ENCODE results near the gene BRIP1. TPM values are rescaled to one million over a fixed set of nuclear protein-coding genes. Genes with fewer than 3 reads are reported as not detected.

Gene BRIP1
- total and polyA plus RNA-seq, 4 donors, result 3.4 to 7.9 (median 6.2) TPM

DNA sequence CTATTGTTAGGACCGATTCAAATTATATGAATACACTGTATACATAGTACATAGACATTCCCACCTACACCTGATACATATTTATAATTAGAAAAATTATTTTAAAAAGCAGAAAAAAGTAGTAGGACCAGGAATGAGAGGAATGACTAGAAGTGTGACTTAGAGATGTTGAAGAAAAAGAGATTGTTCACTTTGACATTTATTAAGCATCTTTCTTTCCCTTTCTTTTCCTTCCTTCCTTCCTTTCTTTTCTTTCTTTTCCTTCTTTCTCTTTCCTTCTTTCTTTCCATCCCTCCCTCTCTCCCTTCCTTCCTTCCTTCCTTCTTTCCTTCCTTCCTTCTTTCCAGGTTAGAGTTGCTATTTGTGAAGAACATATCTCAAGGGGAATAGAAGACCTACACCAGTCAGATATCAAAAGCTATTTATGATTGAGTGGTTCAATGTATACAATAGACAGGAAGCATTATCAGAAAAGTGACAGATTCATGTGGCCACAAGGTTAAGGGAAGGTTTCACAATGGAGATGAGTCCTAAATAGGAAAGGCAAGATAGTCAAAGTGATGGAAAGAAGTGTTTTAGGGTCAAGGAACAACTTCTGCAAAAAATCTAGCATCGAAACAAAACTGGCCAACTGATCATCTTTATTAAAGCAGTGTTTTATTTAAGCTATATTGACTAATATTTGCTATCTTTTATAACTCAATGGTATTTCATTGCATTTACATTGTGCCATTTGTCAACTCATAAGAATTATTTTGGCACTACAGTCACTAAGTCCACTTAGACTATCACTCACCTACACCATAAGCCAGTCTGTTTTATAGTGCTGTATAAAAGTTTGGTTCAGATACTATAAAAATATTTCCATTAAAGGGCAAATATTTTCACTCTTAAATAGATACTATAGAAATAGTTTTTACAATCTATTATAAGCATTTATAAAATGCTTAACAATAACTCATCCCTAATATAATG, 218.2 kb downstream of the BRIP1 start:
- Histone ChIP-seq H3K4me1 (ENCODE audit: control insufficient read depth, insufficient read depth, low read length) (no peaks in the 10 kb centered on the region), H3K36me3 (ENCODE audit: control insufficient read depth, insufficient read depth, low read length) (no peaks in the 10 kb centered on the region), H3K27ac (ENCODE audit: low read depth, low read length) (no peak overlapping the region), H3K27me3 (ENCODE audit: control insufficient read depth, insufficient read depth, low read length) (no peaks in the 10 kb centered on the region), H3K4me3 (ENCODE audit: low read depth, low read length) (no peak overlapping the region), H3K9me3 (ENCODE audit: control insufficient read depth, insufficient read depth, low read length) (peaks cover 2% of the 10 kb centered on the region)
- WGBS (ENCODE audit: insufficient coverage), result no CpG with 5 or more reads among the region's 2 CpGs
- no peak for DNase-seq (ENCODE audit: low read depth in 4 of 6, low spot score in 6 of 6)

DNA sequence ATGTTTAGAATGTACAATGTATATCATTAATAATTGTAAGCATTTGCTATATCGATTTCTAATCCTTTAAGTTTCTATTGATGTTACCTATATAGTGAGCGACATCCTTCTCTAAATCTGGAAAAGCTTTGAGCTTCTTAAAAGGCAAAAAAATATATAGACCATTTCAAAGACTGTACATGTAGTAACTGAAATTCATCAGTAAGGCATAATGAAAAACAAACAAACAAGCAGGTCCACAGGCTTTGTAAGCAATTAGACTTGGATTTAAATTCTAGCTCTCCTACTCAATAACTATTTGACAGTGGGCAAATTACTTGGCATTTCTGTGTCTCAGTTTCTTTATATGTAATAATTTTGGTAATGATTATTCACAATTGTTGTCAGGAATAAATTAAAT, 220.6 kb downstream of the BRIP1 start:
- no peaks in the 10 kb centered on the region for H3K4me1 ChIP-seq (ENCODE audit: control insufficient read depth, insufficient read depth, low read length)
- H3K36me3 ChIP-seq (ENCODE audit: control insufficient read depth, insufficient read depth, low read length), result no peaks in the 10 kb centered on the region
- no peak overlapping the region for H3K27ac ChIP-seq (ENCODE audit: low read depth, low read length)
- H3K27me3 ChIP-seq (ENCODE audit: control insufficient read depth, insufficient read depth, low read length), result no peaks in the 10 kb centered on the region
- H3K4me3 ChIP-seq (ENCODE audit: low read depth, low read length), result no peak overlapping the region
- no peaks in the 10 kb centered on the region for H3K9me3 ChIP-seq (ENCODE audit: control insufficient read depth, insufficient read depth, low read length)
- WGBS (ENCODE audit: insufficient coverage), result no CpG with 5 or more reads among the region's 2 CpGs
- DNase-seq (ENCODE audit: low read depth in 4 of 6, low spot score in 6 of 6), result no peak

DNA sequence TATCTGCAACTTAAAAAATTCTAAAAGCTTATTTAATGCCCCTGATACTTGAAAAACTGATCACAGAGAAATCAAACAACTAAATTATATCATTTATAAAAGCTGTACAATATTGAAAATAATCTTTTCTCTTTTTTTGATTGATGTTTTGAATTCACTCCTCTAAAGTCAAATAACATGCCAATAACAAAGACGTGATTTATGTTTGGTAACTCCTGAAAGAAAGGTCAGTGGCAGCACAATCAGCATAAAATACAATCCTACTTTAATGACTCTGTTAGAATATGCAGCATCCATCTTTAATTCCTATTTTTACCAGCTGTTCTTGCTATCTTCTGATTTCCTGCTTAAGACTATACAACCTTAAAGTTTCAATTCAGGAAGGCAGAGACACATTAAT, 221.6 kb downstream of the BRIP1 start:
- Histone ChIP-seq H3K27ac (ENCODE audit: low read depth, low read length) (no peak overlapping the region), H3K9me3 (ENCODE audit: control insufficient read depth, insufficient read depth, low read length) (no peaks in the 10 kb centered on the region), H3K36me3 (ENCODE audit: control insufficient read depth, insufficient read depth, low read length) (no peaks in the 10 kb centered on the region), H3K4me1 (ENCODE audit: control insufficient read depth, insufficient read depth, low read length) (no peaks in the 10 kb centered on the region), H3K4me3 (ENCODE audit: low read depth, low read length) (no peak overlapping the region), H3K27me3 (ENCODE audit: control insufficient read depth, insufficient read depth, low read length) (no peaks in the 10 kb centered on the region)
- no peak for DNase-seq (ENCODE audit: low read depth in 4 of 6, low spot score in 6 of 6)
- WGBS (ENCODE audit: insufficient coverage), result no CpG with 5 or more reads among the region's 1 CpG

DNA sequence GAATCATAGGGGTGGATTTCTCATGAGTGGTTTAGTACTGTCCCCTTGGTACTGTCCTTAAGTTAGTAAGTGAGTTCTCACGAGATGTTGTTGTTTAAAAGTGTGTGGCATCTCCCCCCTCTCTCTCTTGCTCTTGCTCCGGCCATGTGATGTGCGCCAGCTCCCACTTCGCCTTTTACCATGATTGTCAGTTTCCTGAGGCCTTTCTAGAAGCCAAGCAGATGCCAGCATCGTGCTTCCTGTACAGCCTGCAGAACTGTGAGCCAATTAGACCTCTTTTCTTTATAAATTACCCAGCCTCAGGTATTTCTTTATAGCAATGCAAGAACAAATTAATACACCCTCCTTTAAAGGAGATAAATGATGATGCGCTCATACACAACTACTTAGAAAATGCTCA, 222.2 kb downstream of the BRIP1 start:
- H3K4me3 ChIP-seq (ENCODE audit: low read depth, low read length), result no peak overlapping the region
- H3K27me3 ChIP-seq (ENCODE audit: control insufficient read depth, insufficient read depth, low read length), result no peaks in the 10 kb centered on the region
- H3K9me3 ChIP-seq (ENCODE audit: control insufficient read depth, insufficient read depth, low read length), result no peaks in the 10 kb centered on the region
- WGBS (ENCODE audit: insufficient coverage), result 89% methylated on average over 4 of the region's 6 CpGs
- no peak overlapping the region for H3K27ac ChIP-seq (ENCODE audit: low read depth, low read length)
- DNase-seq (ENCODE audit: low read depth in 4 of 6, low spot score in 6 of 6), result no peak
- no peaks in the 10 kb centered on the region for H3K4me1 ChIP-seq (ENCODE audit: control insufficient read depth, insufficient read depth, low read length)
- no peaks in the 10 kb centered on the region for H3K36me3 ChIP-seq (ENCODE audit: control insufficient read depth, insufficient read depth, low read length)

DNA sequence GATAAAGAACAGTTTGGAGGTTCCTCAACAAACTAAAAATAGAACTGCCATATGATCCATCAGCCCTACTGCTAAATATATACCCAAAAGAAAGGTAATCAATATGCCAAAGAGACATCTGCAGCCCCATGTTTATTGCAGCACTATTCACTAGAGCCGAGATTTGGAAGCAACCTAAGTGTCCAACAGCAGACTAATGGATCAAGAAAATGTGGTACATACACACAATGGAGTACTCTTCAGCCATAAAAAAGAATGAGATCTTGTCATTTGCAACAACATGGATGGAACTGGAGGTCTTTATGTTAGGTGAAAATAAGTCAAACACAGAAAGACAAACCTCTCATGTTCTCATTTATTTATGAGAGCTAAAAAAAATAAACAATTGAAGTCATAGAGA, 223.5 kb downstream of the BRIP1 start:
- Histone ChIP-seq H3K27ac (ENCODE audit: low read depth, low read length) (no peak overlapping the region), H3K27me3 (ENCODE audit: control insufficient read depth, insufficient read depth, low read length) (no peaks in the 10 kb centered on the region), H3K9me3 (ENCODE audit: control insufficient read depth, insufficient read depth, low read length) (peaks cover 3% of the 10 kb centered on the region), H3K4me1 (ENCODE audit: control insufficient read depth, insufficient read depth, low read length) (no peaks in the 10 kb centered on the region), H3K36me3 (ENCODE audit: control insufficient read depth, insufficient read depth, low read length) (no peaks in the 10 kb centered on the region), H3K4me3 (ENCODE audit: low read depth, low read length) (no peak overlapping the region)
- WGBS (ENCODE audit: insufficient coverage), result no CpG with 5 or more reads among the region's 1 CpG
- no peak for DNase-seq (ENCODE audit: low read depth in 4 of 6, low spot score in 6 of 6)

DNA sequence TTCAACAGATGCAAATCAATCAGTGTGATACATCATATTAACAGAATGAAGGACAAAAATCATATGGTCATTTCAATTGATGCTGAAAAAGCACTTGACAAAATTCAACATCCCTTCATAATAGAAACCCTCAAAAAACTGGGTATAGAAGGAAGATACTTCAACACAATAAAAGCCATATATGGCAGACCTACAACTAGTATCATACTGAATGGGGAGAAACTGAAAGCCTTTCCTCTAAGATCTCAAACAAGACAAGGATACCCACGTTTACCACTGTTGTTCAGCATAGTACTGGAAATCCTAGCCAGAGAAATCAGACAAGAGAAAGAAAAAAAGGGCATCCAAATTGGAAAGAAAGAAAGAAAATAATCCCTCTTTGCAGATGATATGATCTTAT, 225.2 kb downstream of the BRIP1 start:
- Histone ChIP-seq H3K4me3 (ENCODE audit: low read depth, low read length) (no peak overlapping the region), H3K27me3 (ENCODE audit: control insufficient read depth, insufficient read depth, low read length) (no peaks in the 10 kb centered on the region), H3K27ac (ENCODE audit: low read depth, low read length) (no peak overlapping the region), H3K4me1 (ENCODE audit: control insufficient read depth, insufficient read depth, low read length) (no peaks in the 10 kb centered on the region), H3K36me3 (ENCODE audit: control insufficient read depth, insufficient read depth, low read length) (no peaks in the 10 kb centered on the region), H3K9me3 (ENCODE audit: control insufficient read depth, insufficient read depth, low read length) (peaks cover 3% of the 10 kb centered on the region)
- DNase-seq (ENCODE audit: low read depth in 4 of 6, low spot score in 6 of 6), result no peak
- WGBS (ENCODE audit: insufficient coverage), result no CpG with 5 or more reads among the region's 1 CpG

DNA sequence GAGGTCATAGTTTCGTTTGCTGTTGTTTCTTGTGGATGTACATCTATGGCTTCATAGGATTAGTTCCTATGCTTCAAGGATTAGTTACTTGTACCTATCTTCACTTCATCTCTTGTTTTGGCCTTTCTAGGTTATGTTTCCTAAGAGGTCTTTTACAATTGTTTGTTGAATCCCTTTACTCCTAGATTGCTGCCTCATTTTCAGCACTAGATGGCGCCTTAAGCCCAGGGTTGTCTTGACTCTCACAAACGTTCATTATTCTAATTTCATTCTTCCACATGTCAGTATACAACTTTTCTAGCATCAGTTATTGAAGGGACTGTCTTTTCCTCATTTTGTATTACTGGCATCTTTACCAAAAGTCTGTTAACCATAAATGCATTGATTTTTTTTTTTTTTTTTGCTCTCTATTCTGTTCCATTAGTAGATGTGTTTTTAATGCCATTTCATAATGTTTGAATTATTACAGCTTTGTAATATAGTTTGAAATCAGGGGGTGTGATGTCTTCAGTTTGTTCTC, 227.4 kb downstream of the BRIP1 start:
- WGBS (ENCODE audit: insufficient coverage), result no CpG with 5 or more reads among the region's 3 CpGs
- H3K36me3 ChIP-seq (ENCODE audit: control insufficient read depth, insufficient read depth, low read length), result no peaks in the 10 kb centered on the region
- H3K27me3 ChIP-seq (ENCODE audit: control insufficient read depth, insufficient read depth, low read length), result no peaks in the 10 kb centered on the region
- DNase-seq (ENCODE audit: low read depth in 4 of 6, low spot score in 6 of 6), result peak in 1 of 6 donors; percentile 34
- peaks cover 3% of the 10 kb centered on the region for H3K9me3 ChIP-seq (ENCODE audit: control insufficient read depth, insufficient read depth, low read length)
- no peak overlapping the region for H3K27ac ChIP-seq (ENCODE audit: low read depth, low read length)
- no peak overlapping the region for H3K4me3 ChIP-seq (ENCODE audit: low read depth, low read length)
- no peaks in the 10 kb centered on the region for H3K4me1 ChIP-seq (ENCODE audit: control insufficient read depth, insufficient read depth, low read length)

DNA sequence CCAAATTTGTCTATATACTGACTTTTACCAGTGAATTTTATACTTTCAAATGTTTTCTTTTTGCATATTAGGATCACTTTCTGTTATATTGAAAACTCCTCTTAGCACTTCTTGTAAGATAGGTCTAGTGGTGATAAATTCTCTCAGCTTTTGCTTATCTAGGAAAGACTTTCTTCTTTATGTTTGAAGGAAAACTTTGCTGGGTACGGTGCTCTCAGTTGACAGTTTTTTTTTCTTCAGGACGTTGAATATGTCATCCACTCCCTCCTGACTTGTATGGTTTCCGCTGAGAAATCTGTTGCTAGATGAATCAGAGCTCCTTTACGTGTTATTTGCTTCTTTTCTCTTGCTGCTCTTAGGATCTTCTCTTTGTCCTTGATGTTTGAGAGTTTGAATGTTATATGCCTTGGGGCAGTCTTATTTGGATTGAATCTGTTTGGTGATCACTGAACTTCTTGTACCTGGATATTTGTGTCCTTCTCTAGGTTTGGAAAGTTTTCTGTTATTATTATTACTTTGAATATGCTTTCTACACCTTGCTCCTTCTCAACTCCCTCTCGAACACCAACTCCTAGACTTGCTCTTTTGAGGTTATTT, 228.3 kb downstream of the BRIP1 start:
- Histone ChIP-seq H3K27me3 (ENCODE audit: control insufficient read depth, insufficient read depth, low read length) (no peaks in the 10 kb centered on the region), H3K36me3 (ENCODE audit: control insufficient read depth, insufficient read depth, low read length) (no peaks in the 10 kb centered on the region), H3K4me3 (ENCODE audit: low read depth, low read length) (no peak overlapping the region), H3K9me3 (ENCODE audit: control insufficient read depth, insufficient read depth, low read length) (peaks cover 3% of the 10 kb centered on the region), H3K27ac (ENCODE audit: low read depth, low read length) (no peak overlapping the region), H3K4me1 (ENCODE audit: control insufficient read depth, insufficient read depth, low read length) (no peaks in the 10 kb centered on the region)
- WGBS (ENCODE audit: insufficient coverage), result 86% methylated on average over 4 of the region's 5 CpGs
- DNase-seq (ENCODE audit: low read depth in 4 of 6, low spot score in 6 of 6), result no peak

DNA sequence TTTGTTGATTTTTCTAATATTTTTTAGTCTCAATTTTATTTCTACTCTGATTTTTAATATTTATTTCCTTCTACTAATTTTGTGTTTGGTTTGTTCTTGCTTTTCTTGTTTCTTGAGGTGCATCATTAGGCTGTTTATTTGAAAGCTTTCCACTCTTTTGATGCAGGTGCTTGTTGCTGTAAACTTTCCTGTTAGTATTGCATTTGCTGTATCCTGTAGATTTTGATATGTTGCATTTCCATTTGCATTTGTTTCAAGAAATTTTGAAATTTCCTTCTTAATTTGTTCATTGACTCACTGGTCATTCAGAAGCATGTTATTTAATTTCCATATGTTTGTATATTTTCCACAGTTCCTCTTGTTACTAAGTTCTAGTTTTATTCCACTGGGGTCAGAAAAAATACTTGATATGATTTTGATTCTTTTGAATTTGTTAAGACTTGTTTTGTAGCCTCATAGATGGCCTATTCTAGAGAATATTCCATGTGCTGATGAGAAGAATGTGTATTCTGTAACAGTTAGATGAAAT, 229.3 kb downstream of the BRIP1 start:
- H3K27ac ChIP-seq (ENCODE audit: low read depth, low read length), result no peak overlapping the region
- no peak for DNase-seq (ENCODE audit: low read depth in 4 of 6, low spot score in 6 of 6)

More for the DNA sequence above, 229.3 kb downstream of the BRIP1 start:
- Histone ChIP-seq H3K27me3 (ENCODE audit: control insufficient read depth, insufficient read depth, low read length) (no peaks in the 10 kb centered on the region), H3K4me1 (ENCODE audit: control insufficient read depth, insufficient read depth, low read length) (no peaks in the 10 kb centered on the region), H3K9me3 (ENCODE audit: control insufficient read depth, insufficient read depth, low read length) (peaks cover 3% of the 10 kb centered on the region), H3K36me3 (ENCODE audit: control insufficient read depth, insufficient read depth, low read length) (no peaks in the 10 kb centered on the region), H3K4me3 (ENCODE audit: low read depth, low read length) (no peak overlapping the region)

Data from spinal cord (tissue), 10 donors.